ENCODE results near the gene POM121L2. TPM values are rescaled to one million over a fixed set of nuclear protein-coding genes. Genes with fewer than 3 reads are reported as not detected.

POM121L2 gene
- total and polyA plus RNA-seq, 9 of the 15 experiments (the other 6 are each of a cell fraction or from before 2014, with no cell fraction given), result 0.23 to 0.45 TPM; not detected in 7

- TF ChIP-seq, protein P1, sequence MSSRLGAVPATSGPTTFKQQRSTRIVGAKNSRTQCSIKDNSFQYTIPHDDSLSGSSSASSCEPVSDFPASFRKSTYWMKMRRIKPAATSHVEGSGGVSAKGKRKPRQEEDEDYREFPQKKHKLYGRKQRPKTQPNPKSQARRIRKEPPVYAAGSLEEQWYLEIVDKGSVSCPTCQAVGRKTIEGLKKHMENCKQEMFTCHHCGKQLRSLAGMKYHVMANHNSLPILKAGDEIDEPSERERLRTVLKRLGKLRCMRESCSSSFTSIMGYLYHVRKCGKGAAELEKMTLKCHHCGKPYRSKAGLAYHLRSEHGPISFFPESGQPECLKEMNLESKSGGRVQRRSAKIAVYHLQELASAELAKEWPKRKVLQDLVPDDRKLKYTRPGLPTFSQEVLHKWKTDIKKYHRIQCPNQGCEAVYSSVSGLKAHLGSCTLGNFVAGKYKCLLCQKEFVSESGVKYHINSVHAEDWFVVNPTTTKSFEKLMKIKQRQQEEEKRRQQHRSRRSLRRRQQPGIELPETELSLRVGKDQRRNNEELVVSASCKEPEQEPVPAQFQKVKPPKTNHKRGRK (tag; IDR thresholded peaks at IDR 0.05), result no peak
- no peak for TF ChIP-seq ZNF354B (CRISPR knock-in tag; IDR thresholded peaks at IDR 0.05)
- peak; percentile 32; the same call in 1 of the 2 replicates for TF ChIP-seq TAF7 (tag; IDR thresholded peaks at IDR 0.05)
- no peak for TF ChIP-seq GTF2A2 (tag; IDR thresholded peaks at IDR 0.05)
- TF ChIP-seq SMARCA5 (IDR thresholded peaks at IDR 0.05), result peak; percentile 35
- TF ChIP-seq, protein P2, sequence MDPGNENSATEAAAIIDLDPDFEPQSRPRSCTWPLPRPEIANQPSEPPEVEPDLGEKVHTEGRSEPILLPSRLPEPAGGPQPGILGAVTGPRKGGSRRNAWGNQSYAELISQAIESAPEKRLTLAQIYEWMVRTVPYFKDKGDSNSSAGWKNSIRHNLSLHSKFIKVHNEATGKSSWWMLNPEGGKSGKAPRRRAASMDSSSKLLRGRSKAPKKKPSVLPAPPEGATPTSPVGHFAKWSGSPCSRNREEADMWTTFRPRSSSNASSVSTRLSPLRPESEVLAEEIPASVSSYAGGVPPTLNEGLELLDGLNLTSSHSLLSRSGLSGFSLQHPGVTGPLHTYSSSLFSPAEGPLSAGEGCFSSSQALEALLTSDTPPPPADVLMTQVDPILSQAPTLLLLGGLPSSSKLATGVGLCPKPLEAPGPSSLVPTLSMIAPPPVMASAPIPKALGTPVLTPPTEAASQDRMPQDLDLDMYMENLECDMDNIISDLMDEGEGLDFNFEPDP (CRISPR knock-in tag; IDR thresholded peaks at IDR 0.05), result no peak
- peak; percentile 42; the same call in 1 of the 2 replicates for TF ChIP-seq LARP7 (IDR thresholded peaks at IDR 0.05)
- TF ChIP-seq EZH2 (IDR thresholded peaks at IDR 0.05; ENCODE audit: borderline replicate concordance, low read depth, low read length), result no peak
- TF ChIP-seq, protein P3, sequence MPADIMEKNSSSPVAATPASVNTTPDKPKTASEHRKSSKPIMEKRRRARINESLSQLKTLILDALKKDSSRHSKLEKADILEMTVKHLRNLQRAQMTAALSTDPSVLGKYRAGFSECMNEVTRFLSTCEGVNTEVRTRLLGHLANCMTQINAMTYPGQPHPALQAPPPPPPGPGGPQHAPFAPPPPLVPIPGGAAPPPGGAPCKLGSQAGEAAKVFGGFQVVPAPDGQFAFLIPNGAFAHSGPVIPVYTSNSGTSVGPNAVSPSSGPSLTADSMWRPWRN (IDR thresholded peaks at IDR 0.05; ENCODE audit: low read depth), result peak; percentile 31; the same call in 1 of the 2 replicates
- TF ChIP-seq, protein P4, sequence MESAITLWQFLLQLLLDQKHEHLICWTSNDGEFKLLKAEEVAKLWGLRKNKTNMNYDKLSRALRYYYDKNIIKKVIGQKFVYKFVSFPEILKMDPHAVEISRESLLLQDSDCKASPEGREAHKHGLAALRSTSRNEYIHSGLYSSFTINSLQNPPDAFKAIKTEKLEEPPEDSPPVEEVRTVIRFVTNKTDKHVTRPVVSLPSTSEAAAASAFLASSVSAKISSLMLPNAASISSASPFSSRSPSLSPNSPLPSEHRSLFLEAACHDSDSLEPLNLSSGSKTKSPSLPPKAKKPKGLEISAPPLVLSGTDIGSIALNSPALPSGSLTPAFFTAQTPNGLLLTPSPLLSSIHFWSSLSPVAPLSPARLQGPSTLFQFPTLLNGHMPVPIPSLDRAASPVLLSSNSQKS (CRISPR knock-in tag; IDR thresholded peaks at IDR 0.05), result no peak
- no peak for TF ChIP-seq ZNF408 (CRISPR knock-in tag; IDR thresholded peaks at IDR 0.05; ENCODE audit: low read depth)
- TF ChIP-seq BRF1 (IDR thresholded peaks at IDR 0.05; ENCODE audit: borderline replicate concordance, extremely low read depth, insufficient read length), result no peak
- peak; percentile 35 for TF ChIP-seq NCOR1 (IDR thresholded peaks at IDR 0.05)
- TF ChIP-seq EP400 (IDR thresholded peaks at IDR 0.05), result peak; percentile 56
- peak in 1 of 2 experiments; percentile 36; a peak in 2 of 4 replicates for TF ChIP-seq RCOR1 (IDR thresholded peaks at IDR 0.05; ENCODE audit: borderline replicate concordance in 1 of 2, low read depth in 2 of 2, low read length in 2 of 2)
- no peak for TF ChIP-seq TCFL5 (CRISPR knock-in tag; conservative IDR thresholded peaks at IDR 0.05)
- TF ChIP-seq TFAM (CRISPR knock-in tag; conservative IDR thresholded peaks at IDR 0.05), result no peak
- 0 out of 2 replicates have a peak, but pooled peaks have one; percentile 19 for TF ChIP-seq VEZF1 (CRISPR knock-in tag; IDR thresholded peaks at IDR 0.05)
- TF ChIP-seq ZNF140 (CRISPR knock-in tag; IDR thresholded peaks at IDR 0.05), result no peak
- TF ChIP-seq NCOA2 (IDR thresholded peaks at IDR 0.05; ENCODE audit: partially characterized antibody in 2 of 2), result peak in 1 of 2 experiments; percentile 90
- TF ChIP-seq SAFB (IDR thresholded peaks at IDR 0.05; ENCODE audit: borderline replicate concordance, low read depth, low read length), result no peak
- no peak for TF ChIP-seq ZNF551 (CRISPR knock-in tag; IDR thresholded peaks at IDR 0.05)
Observed at GRCh38 chr6:27332692-27333641, 20.9 kb upstream of the POM121L2 start (continued).
